Neural crest cell (in vitro differentiated cells): ENCODE measurements around the gene DNAH17. TPM values are rescaled to one million over a fixed set of nuclear protein-coding genes. Genes with fewer than 3 reads are reported as not detected.

Experiments
- DNase-seq: peaks from one replicate; pipeline ENCODE4 v3.0.0; 2021; ENCODE audit warnings: low read depth, mixed read lengths, low spot score
- H3K27ac Mint-ChIP-seq: one replicate; pipeline ENCODE4 v1.8.0; 2021; ENCODE audit warnings: mild to moderate bottlenecking, mixed read lengths; ENCODE audit not compliant: unreplicated experiment
- H3K27me3 Mint-ChIP-seq: 2 replicates; pipeline ENCODE4 v1.8.0; 2021; ENCODE audit warnings: low read depth, mild to moderate bottlenecking, mixed read lengths
- H3K36me3 Mint-ChIP-seq: 2 replicates; pipeline ENCODE4 v1.8.0; 2021; ENCODE audit warnings: low read depth, mild to moderate bottlenecking, mixed read lengths
- H3K4me1 Mint-ChIP-seq: 2 replicates; pipeline ENCODE4 v1.8.0; 2021; ENCODE audit warnings: mixed read lengths
- H3K4me3 Mint-ChIP-seq: one replicate; pipeline ENCODE4 v1.8.0; 2021; ENCODE audit warnings: mild to moderate bottlenecking, mixed read lengths
- H3K9me3 Mint-ChIP-seq: 2 replicates; pipeline ENCODE4 v1.8.0; 2021; ENCODE audit warnings: mixed read lengths
- CTCF ChIP-seq: fragments of 200-600 bp; sonication (generic); conservative IDR thresholded peaks from 2 replicates; pipeline ENCODE4 v1.5.0; 2021; ENCODE audit warnings: antibody characterized with exemption, mild to moderate bottlenecking
- total RNA-seq: library from RNA; stranded (reverse); gene quantifications from 2 replicates; pipeline ENCODE4 v1.2.1, GENCODE V29; 2021

DNAH17 gene
- total RNA-seq, 1 donor from 2014 or later = 0.09 TPM

GRCh38 chr17:78408476-78409050 is 168.6 kb downstream of the DNAH17 start:
- Mint-ChIP-seq H3K4me3 (no peak overlapping the region), H3K4me1 (no peaks in the 10 kb centered on the region), H3K27me3 (no peaks in the 10 kb centered on the region), H3K36me3 (peaks cover 2% of the 10 kb centered on the region), H3K9me3 (no peaks in the 10 kb centered on the region), H3K27ac (no peak overlapping the region)
- DNase-seq = no peak
- TF ChIP-seq CTCF = no peak

GRCh38 chr17:78407387-78408000 is 169.7 kb downstream of the DNAH17 start:
- no peak for TF ChIP-seq CTCF
- Mint-ChIP-seq H3K4me3 (no peak overlapping the region), H3K27ac (no peak overlapping the region), H3K9me3 (no peaks in the 10 kb centered on the region), H3K36me3 (peaks cover 7% of the 10 kb centered on the region), H3K4me1 (no peaks in the 10 kb centered on the region), H3K27me3 (no peaks in the 10 kb centered on the region)
- no peak for DNase-seq

GRCh38 chr17:78406920-78407319 is 170.3 kb downstream of the DNAH17 start:
- no peak for DNase-seq
- no peaks in the 10 kb centered on the region for H3K4me1 Mint-ChIP-seq
- no peak overlapping the region for H3K27ac Mint-ChIP-seq
- H3K27me3 Mint-ChIP-seq = no peaks in the 10 kb centered on the region
- H3K4me3 Mint-ChIP-seq = no peak overlapping the region
- H3K36me3 Mint-ChIP-seq = peaks cover 7% of the 10 kb centered on the region
- no peak for TF ChIP-seq CTCF
- no peaks in the 10 kb centered on the region for H3K9me3 Mint-ChIP-seq

- H3K27ac Mint-ChIP-seq = no peak overlapping the region
- DNase-seq = no peak
- H3K9me3 Mint-ChIP-seq = no peaks in the 10 kb centered on the region
- H3K4me1 Mint-ChIP-seq = no peaks in the 10 kb centered on the region
- no peak for TF ChIP-seq CTCF
- no peak overlapping the region for H3K4me3 Mint-ChIP-seq
- no peaks in the 10 kb centered on the region for H3K27me3 Mint-ChIP-seq
- peaks cover 7% of the 10 kb centered on the region for H3K36me3 Mint-ChIP-seq
Observed at GRCh38 chr17:78406396-78406795, 170.8 kb downstream of the DNAH17 start.

- no peaks in the 10 kb centered on the region for H3K27me3 Mint-ChIP-seq
- no peak overlapping the region for H3K27ac Mint-ChIP-seq
- no peak for TF ChIP-seq CTCF
- no peak overlapping the region for H3K4me3 Mint-ChIP-seq
- H3K36me3 Mint-ChIP-seq = peaks cover 7% of the 10 kb centered on the region
- no peaks in the 10 kb centered on the region for H3K4me1 Mint-ChIP-seq
- no peaks in the 10 kb centered on the region for H3K9me3 Mint-ChIP-seq
- DNase-seq = no peak
Observed at GRCh38 chr17:78403822-78404221, 173.4 kb downstream of the DNAH17 start.
